ENCODE results near the gene SLC2A11. TPM values are rescaled to one million over a fixed set of nuclear protein-coding genes. Genes with fewer than 3 reads are reported as not detected.

Gene SLC2A11
- 13.6 TPM for total RNA-seq

GRCh38 chr22:23857606-23858483 is at the start of gene SLC2A11:
SLC2A11 (plus strand) TSS chr22:23857875; CDS start chr22:23858000, 125 bp downstream.
- DNase-seq (ENCODE audit: low spot score) (peak; percentile 98), ATAC-seq (peak; percentile 98)
- intact Hi-C loops (cut with DNase I): no loop called here

GRCh38 chr22:23812378-23812777 is 45.3 kb upstream of the SLC2A11 start:
- ATAC-seq (no peak), DNase-seq (ENCODE audit: low spot score) (no peak)
- intact Hi-C loops (cut with DNase I): no loop called here

- DNase-seq (ENCODE audit: low spot score) (no peak), ATAC-seq (no peak)
- intact Hi-C loops (cut with DNase I): no loop called here
Observed at GRCh38 chr22:23815541-23816155, 42.0 kb upstream of the SLC2A11 start.

- ATAC-seq: no peak
- intact Hi-C loops (cut with DNase I): no loop called here
- DNase-seq (ENCODE audit: low spot score): no peak
Observed at GRCh38 chr22:23816156-23816976, 41.3 kb upstream of the SLC2A11 start.

- ATAC-seq (no peak), DNase-seq (ENCODE audit: low spot score) (no peak)
- intact Hi-C loops (cut with DNase I): no loop called here
Observed at GRCh38 chr22:23817146-23817545, 40.5 kb upstream of the SLC2A11 start.

- ATAC-seq: no peak
- intact Hi-C loops (cut with DNase I): no loop called here
- no peak for DNase-seq (ENCODE audit: low spot score)
Observed at GRCh38 chr22:23818541-23818940, 39.1 kb upstream of the SLC2A11 start.

- DNase-seq (ENCODE audit: low spot score) (no peak), ATAC-seq (no peak)
- intact Hi-C loops (cut with DNase I): no loop called here
Observed at GRCh38 chr22:23820748-23821211, 36.9 kb upstream of the SLC2A11 start.

GRCh38 chr22:23822101-23822671 is 35.5 kb upstream of the SLC2A11 start:
- ATAC-seq (peak; percentile 23), DNase-seq (ENCODE audit: low spot score) (no peak)
- intact Hi-C loops (cut with DNase I): no loop called here

GRCh38 chr22:23823331-23823791 is 34.3 kb upstream of the SLC2A11 start:
- no peak for ATAC-seq
- DNase-seq (ENCODE audit: low spot score): no peak
- intact Hi-C loops (cut with DNase I): no loop called here

- DNase-seq (ENCODE audit: low spot score) (no peak), ATAC-seq (no peak)
- intact Hi-C loops (cut with DNase I): no loop called here
Observed at GRCh38 chr22:23824476-23825245, 33.0 kb upstream of the SLC2A11 start.

GRCh38 chr22:23825246-23825905 is 32.3 kb upstream of the SLC2A11 start:
- no peak for ATAC-seq
- intact Hi-C loops (cut with DNase I): no loop called here
- no peak for DNase-seq (ENCODE audit: low spot score)

- DNase-seq (ENCODE audit: low spot score) (no peak), ATAC-seq (no peak)
- intact Hi-C loops (cut with DNase I): no loop called here
Observed at GRCh38 chr22:23826510-23827350, 30.9 kb upstream of the SLC2A11 start.

- intact Hi-C loops (cut with DNase I): no loop called here
- no peak for DNase-seq (ENCODE audit: low spot score)
- ATAC-seq: no peak
Observed at GRCh38 chr22:23827351-23827995, 30.2 kb upstream of the SLC2A11 start.

- intact Hi-C loops (cut with DNase I): no loop called here
- DNase-seq (ENCODE audit: low spot score) (no peak), ATAC-seq (peak; percentile 15)
Observed at GRCh38 chr22:23828800-23829680, 28.6 kb upstream of the SLC2A11 start.

GRCh38 chr22:23829845-23830372 is 27.8 kb upstream of the SLC2A11 start:
- DNase-seq (ENCODE audit: low spot score): peak; percentile 42
- ATAC-seq: peak; percentile 60
- intact Hi-C loops (cut with DNase I): no loop called here

Data from sciatic nerve (tissue), 2 donors.